Endothelial cell of umbilical vein (primary cell): Measurements from ENCODE around the gene PHEX. TPM values are rescaled to one million over a fixed set of nuclear protein-coding genes. Genes with fewer than 3 reads are reported as not detected.

Source experiments
- BruUV-seq: library from RNA; stranded (reverse); fragments of 400-500 nt; replicated peaks from 2 replicates; lab custom pipeline; 2021; lab: Mats Ljungman, UMichigan
- CTCF ChIA-PET: fragments of 300-600, 350-600 bp; sonication (Branson Sonifier 250); formaldehyde crosslinking; loops from one replicate; lab custom pipeline; 2021; ENCODE audit warnings: antibody characterized with exemption, inconsistent platforms; lab: Charles Lee
- POLR2A ChIA-PET: fragments of 300-600, 350-600 bp; sonication (Branson Sonifier 250); formaldehyde crosslinking; loops from one replicate; lab custom pipeline; 2021; ENCODE audit warnings: antibody characterized with exemption, inconsistent platforms; lab: Charles Lee
- DNase-seq: peaks from one replicate; pipeline ENCODE4 v3.0.0-alpha.2; 2011; ENCODE audit warnings: low read depth, low spot score
- FAIRE-seq: peaks from 2 replicates; lab custom pipeline; 2011; peaks lifted over from hg19 to GRCh38; lab: Jason Lieb, UNC
- H2AFZ ChIP-seq: 2 replicates; pipeline ENCODE4 v1.6.0; 2012; ENCODE audit warnings: low read depth, low read length, control low read depth, inconsistent platforms
- H3K27ac ChIP-seq: 2 replicates; pipeline ENCODE4 v1.5.1; 2011; ENCODE audit warnings: low read depth, mild to moderate bottlenecking, control low read depth, low read length, moderate library complexity; ENCODE audit not compliant: insufficient read depth
- H3K27me3 ChIP-seq, 2 experiments: 2 replicates each; pipeline versions ENCODE4 v1.6.0 to v1.6.1; 2011; ENCODE audit warnings: low read length in 2 of 2, mixed read lengths in 1 of 2; ENCODE audit not compliant: control insufficient read depth in 2 of 2, insufficient read depth in 2 of 2
- H3K36me3 ChIP-seq, 2 experiments: 2 replicates in 1 of 2; 3 replicates in 1 of 2; pipeline ENCODE4 v1.5.1; 2011; ENCODE audit warnings: low read length in 2 of 2, mild to moderate bottlenecking in 1 of 2, moderate library complexity in 1 of 2; ENCODE audit not compliant: control insufficient read depth in 2 of 2, insufficient read depth in 2 of 2; ENCODE audit errors: extremely low read depth in 1 of 2
- H3K4me1 ChIP-seq: 3 replicates; pipeline ENCODE4 v1.5.1; 2011; ENCODE audit warnings: mild to moderate bottlenecking, low read length; ENCODE audit not compliant: control insufficient read depth, insufficient read depth; ENCODE audit errors: extremely low read depth
- H3K4me2 ChIP-seq: 2 replicates; pipeline ENCODE4 v1.6.1; 2011; ENCODE audit warnings: low read length, control low read depth, mixed read lengths; ENCODE audit not compliant: insufficient read depth
- H3K4me3 ChIP-seq, 3 experiments: fragments of 200-600 bp in 1 of 3; sonication (generic), shearing (Covaris generic) in 1 of 3; replicated peaks in 1 of 3; 2 replicates each; pipeline ENCODE4 v1.5.1; 2011 to 2016; ENCODE audit warnings: control low read depth in 3 of 3, low read length in 3 of 3, mild to moderate bottlenecking in 2 of 3, inconsistent platforms in 1 of 3, low read depth in 1 of 3, moderate library complexity in 1 of 3; ENCODE audit not compliant: insufficient read depth in 1 of 3
- H3K79me2 ChIP-seq: 2 replicates; pipeline ENCODE4 v1.6.0; 2012; ENCODE audit warnings: low read length, inconsistent platforms; ENCODE audit not compliant: control insufficient read depth, insufficient read depth
- H3K9ac ChIP-seq: replicated peaks from 2 replicates; pipeline ENCODE3; 2011; ENCODE audit warnings: low read length, control low read depth; ENCODE audit not compliant: insufficient read depth; ENCODE audit errors: extremely low read depth
- H3K9me1 ChIP-seq: replicated peaks from 3 replicates; pipeline ENCODE4 v1.6.0; 2011; ENCODE audit warnings: mild to moderate bottlenecking, low read length; ENCODE audit not compliant: control insufficient read depth, insufficient read depth; ENCODE audit errors: extremely low read depth
- H3K9me3 ChIP-seq: replicated peaks from 2 replicates; pipeline ENCODE4 v1.5.1; 2012; ENCODE audit warnings: low read length, inconsistent platforms; ENCODE audit not compliant: control insufficient read depth, insufficient read depth
- H4K20me1 ChIP-seq: replicated peaks from 2 replicates; pipeline ENCODE3; 2011; ENCODE audit warnings: mild to moderate bottlenecking, low read length; ENCODE audit not compliant: control insufficient read depth, insufficient read depth; ENCODE audit errors: extremely low read depth
- EZH2 ChIP-seq: IDR thresholded peaks from 2 replicates; pipeline ENCODE4 v1.6.1; 2012; ENCODE audit warnings: borderline replicate concordance, low read depth, mild to moderate bottlenecking, moderate library complexity, low read length, inconsistent platforms; ENCODE audit not compliant: severe bottlenecking
- FOS ChIP-seq: IDR thresholded peaks from 2 replicates; pipeline ENCODE4 v1.6.1; 2011; ENCODE audit warnings: mild to moderate bottlenecking, low read length, moderate library complexity, borderline replicate concordance; ENCODE audit not compliant: insufficient read depth
- GATA2 ChIP-seq: IDR thresholded peaks from 2 replicates; pipeline ENCODE4 v1.7.0; 2011; ENCODE audit warnings: low read depth, mild to moderate bottlenecking, moderate library complexity, mixed read lengths, low read length; ENCODE audit not compliant: insufficient read length, insufficient read depth
- JUN ChIP-seq: IDR thresholded peaks from 2 replicates; pipeline ENCODE4 v1.6.1; 2011; ENCODE audit warnings: borderline replicate concordance, low read depth; ENCODE audit not compliant: insufficient read length, insufficient read depth
- MYC ChIP-seq: IDR thresholded peaks from one replicate; pipeline ENCODE4 v1.6.1; 2011; ENCODE audit warnings: mild to moderate bottlenecking, low read depth, low read length
- POLR2A ChIP-seq: IDR thresholded peaks from 2 replicates; pipeline ENCODE4 v1.6.1; 2012; ENCODE audit warnings: low read depth, mild to moderate bottlenecking, control low read depth, low read length
- POLR2AphosphoS5 ChIP-seq: IDR thresholded peaks from 2 replicates; pipeline ENCODE4 v1.6.1; 2012; ENCODE audit warnings: low read depth, mild to moderate bottlenecking, control low read depth, low read length, moderate library complexity; ENCODE audit not compliant: insufficient read depth
- dilution Hi-C: fragments of 300-500 bp; cut with MboI; formaldehyde crosslinking; loops from one replicate; pipeline ENCODE4 v1.15.0; 2019; ENCODE audit warnings: low sequenced_read_pairs; ENCODE audit not compliant: extremely low pct_ligation_motif_present
- intact Hi-C: fragments of 100-400 bp; cut with micrococcal nuclease; formaldehyde crosslinking; loops from one replicate; pipeline ENCODE4 v1.10.0; 2022
- polyA plus RNA-seq, 4 experiments: library from polyadenylated mRNA; depleted of rRNA in 3 of 4; stranded (reverse) in 3 of 4; unstranded in 1 of 4; fragments of >200 nt; gene quantifications; 2 replicates each; pipeline versions ENCODE4 v1.2.1 to v1.2.3, GENCODE V29; 2011 to 2012; ENCODE audit warnings: missing spikeins in 1 of 4
- total RNA-seq: library from RNA; stranded (reverse); gene quantifications from 2 replicates; pipeline ENCODE4 v1.2.3, GENCODE V29; 2021
- TF ChIP-seq, protein P1 (sequence below): IDR thresholded peaks from 2 replicates; pipeline ENCODE4 v1.6.1; 2011; ENCODE audit not compliant: insufficient read depth, insufficient read length
- TF ChIP-seq, protein P2 (sequence below), 2 donors: IDR thresholded peaks; 1 replicate in 1 of 2; 2 replicates in 1 of 2; pipeline ENCODE4 v1.5.1; 2011; ENCODE audit warnings: low read length in 2 of 2, mild to moderate bottlenecking in 2 of 2, moderate library complexity in 2 of 2, control low read depth in 1 of 2, inconsistent platforms in 1 of 2, low read depth in 1 of 2; ENCODE audit not compliant: insufficient read depth in 1 of 2; ENCODE audit errors: extremely low read depth in 1 of 2

PHEX gene
- total and polyA plus RNA-seq, 2 donors (not counting 3 experiments of a cell fraction or from before 2014, with no cell fraction given), result 0.07 to 0.44 TPM

DNA sequence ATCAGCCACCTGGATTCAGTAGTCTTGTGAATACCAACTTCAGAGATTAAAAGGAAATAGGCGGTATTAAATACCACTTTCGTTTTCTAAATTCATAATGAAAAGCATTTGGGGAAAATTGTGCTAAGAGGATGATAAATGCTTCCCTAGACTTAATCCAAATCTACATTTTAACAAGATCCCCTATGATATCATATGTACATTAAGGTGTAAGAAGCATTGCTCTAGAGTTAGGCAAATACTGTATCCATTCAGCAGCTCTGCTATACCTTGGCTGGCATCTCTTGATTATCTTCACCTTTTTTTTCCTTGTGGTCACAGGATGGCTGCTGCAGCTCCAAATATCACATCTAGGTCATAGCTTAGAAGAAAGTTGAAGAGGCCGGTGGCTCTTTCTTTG lies 40.6 kb upstream of the PHEX start:
- Histone ChIP-seq H3K9ac (no peak overlapping the region), H3K27ac (no peak overlapping the region), H4K20me1 (no peaks in the 10 kb centered on the region), H3K4me3 (no peak overlapping the region), H3K79me2 (no peaks in the 10 kb centered on the region), H3K27me3 (no peaks in the 10 kb centered on the region), H3K9me3 (no peaks in the 10 kb centered on the region), H3K36me3 (peaks cover 5 to 8% of the 10 kb centered on the region in 2 experiments), H3K4me2 (no peak overlapping the region), H3K4me1 (peaks cover 7% of the 10 kb centered on the region), H3K9me1 (no peaks in the 10 kb centered on the region), H2AFZ (no peak overlapping the region)
- no peak for FAIRE-seq
- TF ChIP-seq POLR2A (no peak), EZH2 (no peak), MYC (no peak), FOS (no peak), JUN (no peak), POLR2AphosphoS5 (no peak), GATA2 (no peak)
- TF ChIP-seq, protein P1, sequence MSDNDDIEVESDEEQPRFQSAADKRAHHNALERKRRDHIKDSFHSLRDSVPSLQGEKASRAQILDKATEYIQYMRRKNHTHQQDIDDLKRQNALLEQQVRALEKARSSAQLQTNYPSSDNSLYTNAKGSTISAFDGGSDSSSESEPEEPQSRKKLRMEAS, result no peak
- TF ChIP-seq, protein P2, sequence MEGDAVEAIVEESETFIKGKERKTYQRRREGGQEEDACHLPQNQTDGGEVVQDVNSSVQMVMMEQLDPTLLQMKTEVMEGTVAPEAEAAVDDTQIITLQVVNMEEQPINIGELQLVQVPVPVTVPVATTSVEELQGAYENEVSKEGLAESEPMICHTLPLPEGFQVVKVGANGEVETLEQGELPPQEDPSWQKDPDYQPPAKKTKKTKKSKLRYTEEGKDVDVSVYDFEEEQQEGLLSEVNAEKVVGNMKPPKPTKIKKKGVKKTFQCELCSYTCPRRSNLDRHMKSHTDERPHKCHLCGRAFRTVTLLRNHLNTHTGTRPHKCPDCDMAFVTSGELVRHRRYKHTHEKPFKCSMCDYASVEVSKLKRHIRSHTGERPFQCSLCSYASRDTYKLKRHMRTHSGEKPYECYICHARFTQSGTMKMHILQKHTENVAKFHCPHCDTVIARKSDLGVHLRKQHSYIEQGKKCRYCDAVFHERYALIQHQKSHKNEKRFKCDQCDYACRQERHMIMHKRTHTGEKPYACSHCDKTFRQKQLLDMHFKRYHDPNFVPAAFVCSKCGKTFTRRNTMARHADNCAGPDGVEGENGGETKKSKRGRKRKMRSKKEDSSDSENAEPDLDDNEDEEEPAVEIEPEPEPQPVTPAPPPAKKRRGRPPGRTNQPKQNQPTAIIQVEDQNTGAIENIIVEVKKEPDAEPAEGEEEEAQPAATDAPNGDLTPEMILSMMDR (IDR thresholded peaks at IDR 0.05; ENCODE audit: extremely low read depth in 1 of 2, insufficient read depth in 1 of 2, low read depth in 1 of 2, low read length in 2 of 2), result no peak
- POLR2A ChIA-PET, result no interaction called here
- intact Hi-C loops (no loop called here), dilution Hi-C loops (no loop called here)
- DNase-seq, result no peak
- no TSS peak for BruUV-seq
- CTCF ChIA-PET, result no interaction called here
